HG03060 (cell line): Measurements from ENCODE around the gene CLASRP.
A peak's percentile ranks its signal among the peaks of the same experiment; 100 is the strongest.

Source experiments
- ATAC-seq: cut with Tn5 transposase; IDR thresholded peaks from one replicate; pipeline ENCODE4 v1.9.1; 2021; ENCODE audit warnings: low read depth, moderate number of reproducible peaks; ENCODE audit not compliant: unreplicated experiment

Gene CLASRP

GRCh38 chr19:45059258-45059965 lies 20.6 kb downstream of the CLASRP start:
- no peak for ATAC-seq

GRCh38 chr19:45061965-45062364 lies 23.1 kb downstream of the CLASRP start:
- no peak for ATAC-seq

- no peak for ATAC-seq
Observed at GRCh38 chr19:45063851-45064801, 25.3 kb downstream of the CLASRP start.

GRCh38 chr19:45066921-45067661 lies 28.2 kb downstream of the CLASRP start:
- no peak for ATAC-seq

GRCh38 chr19:45068041-45068440 lies 29.2 kb downstream of the CLASRP start:
- no peak for ATAC-seq

GRCh38 chr19:45069056-45069455 lies 30.2 kb downstream of the CLASRP start:
- no peak for ATAC-seq

GRCh38 chr19:45070214-45070613 lies 31.4 kb downstream of the CLASRP start:
- no peak for ATAC-seq

GRCh38 chr19:45070861-45071544 lies 32.2 kb downstream of the CLASRP start:
- ATAC-seq, result no peak

GRCh38 chr19:45071545-45071938 lies 32.7 kb downstream of the CLASRP start:
- ATAC-seq, result no peak

- ATAC-seq, result no peak
Observed at GRCh38 chr19:45071969-45072790, 33.3 kb downstream of the CLASRP start.

- ATAC-seq, result no peak
Observed at GRCh38 chr19:45074744-45075300, 36.0 kb downstream of the CLASRP start.

GRCh38 chr19:45075301-45076028 lies 36.6 kb downstream of the CLASRP start:
- ATAC-seq, result peak; percentile 39

GRCh38 chr19:45076029-45076850 lies 37.4 kb downstream of the CLASRP start, which contains the start of gene ZNF296:
Gene ZNF296, minus strand, starts transcription at chr19:45076478. Its CDS starts 105 bp downstream, at chr19:45076373.
- no peak for ATAC-seq

GRCh38 chr19:45076851-45077730 lies 38.2 kb downstream of the CLASRP start:
- ATAC-seq, result no peak

- no peak for ATAC-seq
Observed at GRCh38 chr19:45078390-45079062, 39.7 kb downstream of the CLASRP start.
